ENCODE measurements around the gene RPS6KB1.
"Not testable (repeated sequence)": the region's sequence is repeated elsewhere in the genome, so short reads cannot be mapped to it uniquely, and the experiment has no call there.

The RPS6KB1 gene

DNA sequence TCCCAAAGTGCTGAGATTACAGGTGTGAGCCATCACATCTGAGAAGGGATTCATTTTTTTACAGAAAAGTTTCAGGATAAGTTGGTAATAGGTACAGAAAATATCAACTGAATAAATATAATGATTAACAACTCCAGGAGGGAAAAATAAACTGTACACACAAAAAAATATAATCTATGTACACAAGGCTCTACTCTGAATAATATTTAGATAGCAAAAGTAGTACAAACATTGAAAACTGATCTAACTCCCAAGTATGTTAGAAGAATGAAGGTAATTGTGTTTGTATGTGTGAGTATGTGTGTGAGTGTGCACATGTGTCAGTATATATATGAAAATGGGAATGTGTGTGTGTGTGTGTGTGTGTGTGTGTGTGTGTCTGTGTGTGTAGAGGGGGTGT lies 20.6 kb upstream of the RPS6KB1 start:
- DNase-seq (ENCODE audit: low read depth) = no peak

DNA sequence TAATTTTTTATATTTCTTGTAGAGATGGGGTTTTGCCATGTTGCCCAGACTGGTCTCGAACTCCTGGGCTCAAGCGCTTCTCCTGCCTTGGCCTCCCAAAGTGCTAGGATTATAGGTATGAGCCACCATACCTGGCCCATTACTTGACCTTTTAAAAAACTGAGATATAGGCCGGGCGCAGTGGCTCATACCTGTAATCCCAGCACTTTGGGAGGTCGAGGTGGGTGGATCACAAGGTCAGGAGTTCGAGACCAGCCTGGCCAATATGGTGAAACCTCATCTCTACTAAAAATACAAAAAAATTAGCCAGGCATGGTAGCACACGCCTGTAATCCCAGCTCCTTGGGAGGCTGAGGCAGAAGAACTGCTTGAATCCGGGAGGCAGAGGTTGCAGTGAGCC lies 19.5 kb upstream of the RPS6KB1 start:
- not testable (repeated sequence) for DNase-seq (ENCODE audit: low read depth)

DNA sequence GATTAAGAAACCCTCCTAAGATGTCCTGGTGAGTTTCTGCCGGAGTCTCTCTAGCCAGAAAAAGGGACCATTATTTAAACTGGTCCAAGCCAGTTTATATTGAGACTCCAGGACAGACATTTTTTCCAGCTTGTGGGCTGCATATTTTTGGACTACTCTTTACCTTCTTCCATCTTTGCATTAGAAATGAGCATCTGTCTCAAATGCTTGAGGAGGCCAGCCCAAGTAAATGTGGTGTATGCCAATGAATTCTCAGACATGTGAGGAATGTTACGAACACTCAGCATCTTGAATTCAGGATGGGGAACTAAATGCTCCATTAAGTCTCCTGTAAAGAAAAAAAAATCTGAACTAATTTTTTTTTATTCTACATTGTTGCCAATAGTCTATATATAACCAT lies 18.5 kb upstream of the RPS6KB1 start:
- no peak for DNase-seq (ENCODE audit: low read depth)

DNA sequence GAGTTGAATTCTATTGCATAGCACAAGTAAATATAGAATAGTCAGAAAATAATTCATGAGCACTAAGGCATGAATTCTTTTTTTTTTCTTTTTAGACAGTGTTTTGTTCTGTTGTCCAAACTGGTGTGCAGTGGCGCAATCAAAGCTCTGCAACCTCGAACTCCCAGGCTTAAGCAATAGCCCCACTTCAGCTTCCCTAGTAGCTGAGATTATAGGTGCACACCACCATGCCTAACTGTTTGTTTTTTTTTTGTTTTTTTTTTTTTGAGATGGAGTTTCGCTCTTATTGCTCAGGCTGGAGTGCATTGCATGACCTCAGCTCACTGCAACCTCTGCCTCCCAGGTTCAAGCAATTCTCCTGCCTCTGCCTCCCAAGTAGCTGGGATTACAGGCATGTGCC lies 16.8 kb upstream of the RPS6KB1 start:
- no peak for DNase-seq (ENCODE audit: low read depth)

DNA sequence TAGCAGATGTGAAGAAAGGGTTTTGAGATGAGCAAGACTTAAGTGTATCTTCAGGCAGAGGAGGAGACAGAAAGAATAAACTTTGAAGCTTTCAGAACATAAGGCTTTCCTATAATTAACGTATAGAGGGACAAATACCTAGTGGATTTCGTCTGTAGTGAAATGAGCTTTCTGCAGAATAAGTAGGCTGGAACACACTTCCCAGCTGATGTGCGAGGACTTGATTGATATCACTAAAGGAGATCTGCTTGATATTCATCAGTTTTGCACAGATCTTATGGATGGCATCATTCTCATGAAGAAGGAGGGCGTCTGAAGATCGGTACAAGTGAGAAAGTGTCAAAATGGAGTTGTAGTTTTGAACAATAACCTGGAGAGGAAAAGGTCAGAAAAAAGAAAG lies 15.0 kb upstream of the RPS6KB1 start:
- DNase-seq (ENCODE audit: low read depth) = no peak

DNA sequence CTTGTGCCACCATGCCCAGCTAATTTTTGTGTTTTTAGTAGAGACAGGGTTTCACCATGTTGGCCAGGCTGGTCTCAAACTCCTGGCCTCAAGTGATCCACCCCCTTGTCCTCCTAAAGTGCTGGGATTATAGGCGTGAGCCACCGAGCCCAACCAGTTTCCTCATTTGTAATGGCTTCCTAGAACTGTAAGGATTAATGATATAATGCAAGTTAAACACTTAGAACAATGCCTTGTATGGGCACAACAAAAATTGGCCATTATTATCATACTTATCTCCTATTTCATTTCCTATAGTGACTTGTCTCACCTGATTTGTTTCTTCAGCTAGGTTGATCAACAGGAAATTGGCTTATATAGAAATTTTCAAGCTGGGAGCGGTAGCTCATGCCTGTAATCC lies 14.3 kb upstream of the RPS6KB1 start:
- DNase-seq (ENCODE audit: low read depth) = no peak

DNA sequence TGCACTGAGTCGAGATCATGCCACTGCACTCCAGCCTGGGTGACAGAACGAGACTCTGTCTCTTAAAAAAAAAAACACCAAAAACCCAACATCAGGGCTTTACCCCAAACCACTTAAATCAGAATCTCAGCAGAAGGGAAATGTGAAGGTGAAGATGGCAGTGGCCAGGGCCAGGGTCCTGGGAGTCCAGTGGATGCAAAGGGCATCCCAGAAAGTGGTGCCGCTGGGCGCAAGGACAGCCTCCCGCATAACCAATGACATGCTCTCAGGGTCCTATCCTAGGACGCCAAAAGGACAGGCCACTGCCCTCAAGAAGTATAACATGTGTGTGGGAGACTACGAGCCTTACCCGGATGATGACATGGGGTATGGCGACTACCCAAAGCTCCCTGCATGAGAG lies 8.1 kb upstream of the RPS6KB1 start:
- no peak for DNase-seq (ENCODE audit: low read depth)

DNA sequence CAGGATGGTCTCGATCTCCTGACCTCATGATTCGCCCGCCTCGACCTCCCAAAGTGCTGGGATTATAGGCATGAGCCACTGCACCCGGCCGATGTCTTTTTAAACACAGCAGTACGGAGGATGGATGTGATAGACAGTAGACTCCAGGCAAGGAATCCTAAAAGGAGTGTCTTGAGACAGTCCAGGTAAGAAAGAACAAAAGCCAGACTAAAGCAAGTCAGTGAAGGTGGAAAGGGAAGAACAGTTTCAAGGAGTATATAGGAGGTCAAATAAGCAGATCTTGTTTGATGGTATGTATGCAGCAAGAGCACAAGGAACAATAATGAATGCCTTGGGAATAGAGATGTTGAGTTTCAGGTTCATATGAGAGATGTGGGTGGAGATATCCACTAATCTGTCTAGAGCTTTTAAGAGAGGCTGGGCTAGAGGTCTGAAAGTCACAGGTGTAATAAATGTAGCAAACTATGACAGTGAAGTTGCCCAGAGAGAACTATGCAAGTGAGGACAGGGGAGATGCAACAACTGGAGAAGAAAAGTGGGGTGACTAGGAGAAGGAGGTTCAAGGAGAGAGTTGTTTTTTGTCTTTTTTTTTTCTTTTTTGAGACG lies 4.7 kb upstream of the RPS6KB1 start:
- no peak for DNase-seq (ENCODE audit: low read depth)

DNA sequence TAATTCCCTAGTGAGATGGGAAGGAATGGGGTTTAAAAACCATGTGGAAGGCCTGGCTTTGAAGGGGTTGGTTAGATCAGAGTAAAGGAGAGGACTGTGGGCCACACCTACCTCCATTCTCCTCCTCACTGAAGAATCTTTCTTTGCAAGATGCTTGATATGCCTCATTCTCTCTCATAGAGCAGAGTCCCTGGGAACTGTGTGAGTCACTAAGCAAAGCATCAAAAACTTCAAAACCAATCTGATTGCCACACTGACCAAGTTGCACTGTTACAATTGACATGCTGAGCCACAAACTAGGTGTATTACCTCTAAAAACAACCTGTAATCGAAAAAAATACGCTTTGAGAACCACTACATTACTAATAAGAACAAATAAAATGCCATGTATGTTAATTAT lies 2.2 kb upstream of the RPS6KB1 start:
- DNase-seq (ENCODE audit: low read depth) = no peak

DNA sequence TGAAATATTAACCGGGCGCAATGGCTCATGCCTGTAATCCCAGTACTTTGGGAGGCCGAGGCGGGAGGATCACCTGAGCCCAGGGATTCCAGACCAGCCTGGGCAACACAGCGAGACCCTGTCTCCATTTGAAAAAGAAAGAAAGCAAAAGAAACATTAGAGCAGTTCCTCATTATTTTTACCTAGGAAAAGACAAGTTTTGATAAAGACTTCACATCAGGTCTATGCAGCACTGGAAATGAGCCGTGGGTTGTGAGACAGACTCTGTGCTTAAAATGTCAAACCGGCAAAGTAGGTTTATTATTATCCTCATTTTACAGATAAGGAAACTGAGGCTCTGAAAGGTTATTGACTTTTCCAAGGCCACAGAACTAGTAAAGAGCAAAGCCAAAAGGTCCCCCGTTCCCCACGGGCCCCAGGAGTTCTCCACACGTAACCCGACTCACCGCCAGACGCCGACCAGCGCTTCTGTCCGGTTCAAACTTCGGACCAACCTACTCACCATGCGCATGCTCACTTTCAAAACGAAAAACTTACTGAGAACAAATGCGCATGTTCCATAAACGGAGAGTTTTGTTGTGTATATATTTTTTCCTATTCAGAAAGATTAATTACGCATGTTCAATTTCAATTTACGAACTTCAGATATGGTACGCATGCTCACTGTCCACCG lies 534 bp upstream of the RPS6KB1 start:
- no peak for DNase-seq (ENCODE audit: low read depth)

DNA sequence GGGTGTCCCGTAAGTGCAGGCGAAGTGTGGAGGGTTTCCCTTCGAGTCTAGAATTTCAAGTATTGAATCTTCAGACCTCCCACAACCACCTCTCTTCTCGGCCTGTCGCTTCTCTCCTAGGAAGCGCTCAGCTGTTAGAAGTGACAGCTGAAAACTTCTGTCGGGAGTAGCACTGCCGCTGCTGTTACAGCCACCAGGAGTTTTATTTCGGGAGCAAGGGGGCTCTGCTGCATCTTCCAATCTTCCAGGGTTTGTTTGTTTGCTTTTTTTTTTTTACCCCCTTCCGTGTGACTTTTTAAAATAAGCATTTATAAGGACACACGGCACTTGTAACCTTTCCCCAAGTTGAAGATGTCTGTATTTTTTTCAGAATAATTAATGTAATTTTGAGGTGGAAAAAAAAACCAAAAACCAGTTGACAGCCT lies 767 bp downstream of the RPS6KB1 start:
- DNase-seq (ENCODE audit: low read depth) = no peak

DNA sequence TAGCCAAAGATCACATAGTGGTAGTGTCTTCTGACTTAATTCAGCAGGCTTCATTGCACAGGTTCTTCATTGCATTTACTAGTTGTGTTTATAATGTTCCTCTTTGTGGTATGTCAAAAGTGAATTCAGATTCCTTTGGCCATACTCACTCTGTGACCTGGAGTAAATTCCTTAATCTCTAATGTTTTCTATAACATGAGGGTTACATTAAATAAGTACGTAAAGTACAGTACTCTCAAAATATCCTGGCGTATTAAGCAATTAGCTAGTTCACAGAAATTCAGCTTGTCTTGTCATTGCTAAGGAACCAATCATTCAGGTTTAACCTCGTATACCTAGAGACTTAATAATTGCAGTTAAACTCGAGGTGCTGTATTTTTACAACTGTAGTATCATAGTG lies 4.2 kb downstream of the RPS6KB1 start:
- DNase-seq (ENCODE audit: low read depth) = no peak

DNA sequence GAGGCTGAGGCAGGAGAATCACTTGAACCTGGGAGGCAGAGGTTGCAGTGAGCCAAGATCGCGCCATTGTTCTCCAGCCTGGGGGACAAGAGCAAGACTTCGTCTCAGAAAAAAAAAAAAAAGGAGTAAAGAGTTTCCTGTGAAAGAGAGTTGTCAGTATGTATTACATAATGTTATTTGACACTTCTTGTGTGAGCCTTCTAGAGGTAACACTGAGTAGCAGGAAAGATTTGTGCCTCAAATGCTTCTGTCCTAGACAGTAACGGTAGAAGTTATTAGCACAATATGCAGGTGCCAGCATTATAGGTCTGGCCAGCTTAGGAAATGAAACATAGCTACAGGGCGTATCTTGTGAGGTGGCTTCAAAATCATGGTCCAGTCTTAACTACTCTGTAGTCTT lies 6.2 kb downstream of the RPS6KB1 start:
- no peak for DNase-seq (ENCODE audit: low read depth)

DNA sequence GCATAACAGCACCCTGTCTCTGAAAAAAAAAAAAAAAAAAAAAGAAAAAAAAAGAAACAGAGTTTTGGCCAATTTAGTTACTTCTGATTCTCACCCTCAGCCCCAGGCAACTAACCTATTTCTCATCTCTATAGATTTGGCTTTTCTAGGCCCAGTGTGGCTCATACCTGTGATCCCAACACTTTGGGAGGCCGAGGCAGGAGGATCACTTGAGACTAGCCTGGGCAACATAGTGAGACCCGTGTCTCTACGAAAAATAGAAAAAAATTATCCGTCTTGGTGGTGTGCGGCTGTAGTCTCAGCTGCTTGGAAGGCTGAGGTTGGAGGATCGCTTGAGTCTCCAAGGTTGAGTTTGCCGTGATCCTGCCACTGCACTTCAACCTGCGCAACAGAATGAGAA lies 8.7 kb downstream of the RPS6KB1 start:
- no peak for DNase-seq (ENCODE audit: low read depth)

DNA sequence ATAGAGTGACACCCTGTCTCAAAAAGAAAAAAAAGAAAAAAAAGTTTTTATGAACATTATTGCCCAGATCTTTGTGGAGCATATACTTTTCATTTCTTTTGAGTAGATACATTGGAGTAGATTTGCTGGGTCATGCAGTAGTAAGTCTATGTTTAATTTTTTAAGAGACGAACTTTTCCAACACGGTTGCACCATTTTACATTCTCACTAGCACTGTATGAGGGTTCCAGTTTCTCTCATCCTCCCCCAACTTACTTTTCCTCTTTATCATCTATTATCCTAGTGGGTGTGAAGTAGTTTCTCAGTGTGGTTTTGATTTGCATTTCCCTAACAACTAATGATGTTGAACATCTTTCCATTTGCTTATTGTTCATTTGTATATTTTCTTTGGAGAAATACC lies 10.5 kb downstream of the RPS6KB1 start:
- DNase-seq (ENCODE audit: low read depth) = no peak

DNA sequence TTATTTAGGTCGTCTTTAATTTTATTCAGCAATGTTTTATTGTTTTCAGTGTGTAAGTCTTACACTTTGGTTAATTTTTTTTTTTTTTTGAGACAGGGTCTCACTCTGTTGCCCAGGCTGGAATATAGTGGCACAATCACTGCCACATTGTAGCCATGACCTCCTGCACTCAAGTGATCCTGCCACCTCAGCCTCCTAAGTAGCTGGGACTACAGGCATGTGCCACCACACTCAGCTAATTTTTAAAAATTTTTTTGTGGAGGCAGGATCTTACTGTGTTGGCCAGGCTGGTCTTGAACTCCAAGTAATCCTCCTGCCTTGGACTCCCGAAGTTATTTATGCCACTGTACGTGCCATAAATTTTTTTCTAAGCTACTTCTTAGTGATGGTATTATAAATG lies 14.5 kb downstream of the RPS6KB1 start:
- DNase-seq (ENCODE audit: low read depth) = no peak

DNA sequence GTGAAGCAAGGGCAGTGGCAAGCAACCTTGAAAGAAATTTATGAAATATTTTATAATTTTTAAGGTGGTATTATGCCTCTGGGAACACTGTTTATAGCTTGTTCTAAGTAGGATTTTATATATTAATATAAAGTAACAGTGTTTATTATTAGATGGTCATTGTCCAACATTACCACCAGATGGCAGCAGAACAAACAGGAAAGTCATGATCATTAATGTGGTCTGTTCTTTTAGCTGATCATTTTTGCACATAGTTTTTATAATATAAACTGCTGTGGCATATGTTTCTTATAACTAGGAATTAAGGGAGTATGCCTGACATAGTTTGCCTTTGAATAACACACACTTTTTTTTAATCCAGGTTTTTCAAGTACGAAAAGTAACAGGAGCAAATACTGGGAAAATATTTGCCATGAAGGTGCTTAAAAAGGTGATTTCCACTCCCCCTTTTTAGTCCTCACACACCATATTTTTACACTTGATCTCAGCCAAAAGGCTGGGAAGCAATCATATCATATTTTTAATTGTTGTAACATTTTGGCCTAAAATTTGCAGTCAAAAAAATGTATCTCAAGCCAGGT lies 21.4 kb downstream of the RPS6KB1 start:
- no peak for DNase-seq (ENCODE audit: low read depth)

DNA sequence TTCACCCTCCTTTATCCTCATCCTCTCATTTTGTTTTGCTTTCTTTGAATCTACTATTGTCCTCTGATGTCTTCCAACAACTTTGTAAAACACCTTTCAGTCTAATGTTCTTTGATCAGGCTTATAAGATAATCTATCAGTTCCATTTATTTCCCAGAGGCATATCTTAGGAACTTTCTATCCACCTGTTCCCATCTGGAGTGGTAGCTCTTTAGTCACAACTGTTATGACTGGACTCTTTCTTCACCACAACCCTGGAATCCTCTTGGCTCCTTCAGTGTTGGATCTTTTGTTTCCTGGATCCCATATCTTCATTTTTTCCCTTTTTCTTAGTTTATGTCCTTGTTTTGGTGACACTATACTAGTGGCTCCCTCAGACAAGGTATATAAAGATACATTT lies 23.5 kb downstream of the RPS6KB1 start:
- no peak for DNase-seq (ENCODE audit: low read depth)

DNA sequence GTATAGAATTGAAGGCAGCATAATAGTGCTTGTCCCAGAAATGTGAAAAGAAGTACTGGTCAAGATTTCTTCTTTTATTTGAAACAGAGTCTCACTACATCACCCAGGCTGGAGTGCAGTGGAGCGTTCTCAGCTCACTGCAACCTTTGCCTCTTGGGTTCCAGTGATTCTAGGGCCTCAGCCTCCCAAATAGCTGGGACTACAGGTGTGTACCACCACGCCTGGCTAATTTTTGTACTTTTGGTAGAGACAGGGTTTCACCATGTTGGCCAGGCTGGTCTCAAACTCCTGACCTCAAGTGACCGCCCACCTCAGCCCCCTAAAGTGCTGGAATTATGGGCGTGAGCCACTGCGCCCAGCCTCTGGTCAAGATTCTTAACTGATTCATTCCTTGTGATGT lies 27.7 kb downstream of the RPS6KB1 start:
- DNase-seq (ENCODE audit: low read depth) = not testable (repeated sequence)

DNA sequence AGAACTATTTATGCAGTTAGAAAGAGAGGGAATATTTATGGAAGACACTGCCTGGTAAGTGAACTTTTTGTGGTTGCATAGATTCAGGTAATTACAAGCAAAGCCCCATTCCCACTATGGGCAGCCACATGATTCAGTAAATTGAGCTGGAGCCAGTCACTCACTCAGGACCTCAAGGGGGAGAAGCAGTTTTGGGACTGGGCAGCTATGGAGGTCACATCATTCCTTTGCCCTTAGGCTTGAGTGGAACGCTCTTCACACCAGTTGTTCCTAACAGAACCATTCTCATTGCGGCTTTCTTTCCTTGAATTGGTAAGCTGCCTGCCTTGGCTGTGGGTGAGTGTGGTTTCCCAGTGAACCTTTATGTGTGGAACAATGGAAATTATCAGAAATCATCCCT lies 37.2 kb downstream of the RPS6KB1 start:
- not testable (repeated sequence) for DNase-seq (ENCODE audit: low read depth)

DNA sequence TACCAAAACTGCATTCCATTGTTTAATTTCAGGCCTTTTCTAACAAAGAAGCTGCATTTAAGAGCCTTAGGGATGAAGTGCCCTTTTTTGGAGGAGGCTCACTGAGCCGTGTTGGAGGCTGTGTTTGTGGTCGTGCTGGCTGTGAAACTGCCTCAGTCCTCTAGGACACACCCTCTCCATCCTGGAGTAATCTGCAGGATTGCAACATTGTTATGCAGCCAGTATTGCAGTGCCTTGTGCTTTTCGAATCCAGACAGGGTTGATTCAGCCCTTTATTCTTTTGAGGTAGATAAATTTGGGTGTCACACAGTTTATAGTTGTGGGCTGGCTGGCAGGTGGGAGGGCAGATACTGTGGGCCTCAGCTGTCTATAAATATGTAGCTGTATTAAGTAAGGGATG lies 37.8 kb downstream of the RPS6KB1 start:
- not testable (repeated sequence) for DNase-seq (ENCODE audit: low read depth)

DNA sequence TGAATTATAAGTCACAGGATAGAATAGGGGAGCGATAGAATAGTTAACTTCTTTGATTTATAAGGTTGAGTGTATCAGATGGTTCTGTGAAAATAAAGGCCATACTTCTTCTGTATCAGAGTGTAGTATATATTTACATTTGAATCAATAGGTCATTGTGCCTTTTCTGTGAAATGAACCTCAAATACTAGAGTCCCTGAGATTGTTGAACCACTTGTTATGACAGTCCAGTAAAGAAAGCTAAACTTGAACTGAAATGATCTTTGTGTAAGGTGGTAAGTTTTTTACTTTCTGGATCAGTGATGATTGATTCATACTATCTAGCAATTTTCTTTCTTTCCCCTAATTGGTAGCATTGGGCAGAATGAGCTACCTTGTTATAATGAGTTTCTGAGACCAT lies 40.4 kb downstream of the RPS6KB1 start:
- DNase-seq (ENCODE audit: low read depth) = not testable (repeated sequence)

DNA sequence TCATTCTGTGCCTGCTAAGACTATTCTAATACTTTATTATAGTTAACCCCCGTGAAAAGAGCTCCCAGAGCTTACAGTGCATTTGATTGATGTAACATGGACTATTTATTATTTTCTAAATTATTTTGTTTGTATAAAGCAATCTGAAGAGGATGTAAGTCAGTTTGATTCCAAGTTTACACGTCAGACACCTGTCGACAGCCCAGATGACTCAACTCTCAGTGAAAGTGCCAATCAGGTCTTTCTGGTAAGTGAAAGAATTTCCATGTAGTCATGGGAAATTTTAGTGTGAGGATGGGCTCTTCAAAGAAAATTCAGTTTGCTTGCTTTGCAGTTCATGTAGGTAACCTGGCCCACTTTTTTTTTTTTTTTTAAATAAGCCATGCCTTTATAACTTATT lies 47.8 kb downstream of the RPS6KB1 start:
- DNase-seq (ENCODE audit: low read depth) = not testable (repeated sequence)

DNA sequence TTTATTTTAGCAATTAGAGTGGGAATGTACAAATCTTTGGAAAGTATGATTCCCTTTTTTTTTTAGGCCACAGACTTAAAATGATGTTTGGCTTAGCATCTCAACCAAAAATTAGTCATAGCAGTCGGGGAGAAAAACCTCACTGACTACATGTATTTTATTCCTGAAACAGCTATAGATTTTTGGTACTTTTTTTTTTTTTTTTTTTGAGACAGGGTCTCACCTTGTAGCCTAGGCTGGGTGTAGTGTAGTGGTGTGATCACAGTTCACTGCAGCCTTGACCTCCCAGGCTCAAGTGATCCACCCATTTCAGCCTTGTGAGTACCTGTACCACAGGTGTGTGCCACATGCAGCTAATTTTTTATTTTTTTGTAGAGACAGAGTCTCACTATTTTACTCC lies 48.2 kb downstream of the RPS6KB1 start:
- no peak for DNase-seq (ENCODE audit: low read depth)
